Right cardiac atrium (tissue), 5 donors: ENCODE measurements around the gene PNCK. TPM values are rescaled to one million over a fixed set of nuclear protein-coding genes. Genes with fewer than 3 reads are reported as not detected.
A peak's percentile ranks its signal among the peaks of the same experiment; 100 is the strongest.

Source experiments
- ATAC-seq, 2 donors: fragments of 200-7000 bp; cut with Tn5 transposase; one replicate each; pipeline versions ENCODE4 v1.8.0 to v1.9.1; 2020; ENCODE audit warnings: moderate library complexity in 2 of 2, mild to moderate bottlenecking in 1 of 2
- DNase-seq, 3 donors: peaks; one replicate each; pipeline ENCODE4 v3.0.0-alpha.2; 2020
- H3K27ac ChIP-seq: one replicate; pipeline ENCODE4 v1.5.1; 2013; ENCODE audit warnings: mild to moderate bottlenecking, low read length, control low read depth, moderate library complexity
- H3K27me3 ChIP-seq: one replicate; pipeline ENCODE4 v1.6.1; 2013; ENCODE audit not compliant: control insufficient read depth, insufficient read depth
- H3K4me1 ChIP-seq: one replicate; pipeline ENCODE4 v1.6.1; 2013; ENCODE audit warnings: low read length; ENCODE audit not compliant: control insufficient read depth, insufficient read depth
- H3K4me3 ChIP-seq: one replicate; pipeline ENCODE4 v1.5.1; 2013; ENCODE audit warnings: low read length, control low read depth
- H3K9me3 ChIP-seq: one replicate; pipeline ENCODE4 v1.6.1; 2013; ENCODE audit warnings: low read length; ENCODE audit not compliant: control insufficient read depth
- WGBS: extraction: QIAGEN DNeasy Blood & Tissue Kit; methylation state at CpG from one replicate; pipeline ENCODE4 v1.1.7; 2013; 5-methylcytosine and 5-hydroxymethylcytosine counted together
- intact Hi-C, 4 donors: fragments of 100-400 bp; cut with DNase I; formaldehyde crosslinking; loops; one replicate each; pipeline versions ENCODE4 v1.11.0 to v1.14.0; 2022 to 2023
- polyA plus RNA-seq: library from polyadenylated mRNA; stranded (reverse); fragments of 200-250 nt; gene quantifications from one replicate; pipeline ENCODE4 v1.2.3, GENCODE V29; 2013
- total RNA-seq, 4 donors: library from RNA; stranded (reverse); fragmentation: NEBNext Ultra II Directional; extraction: Animal tissue kit (Norgen Biotek cat#: 25700); gene quantifications; one replicate each; pipeline ENCODE4 v1.2.1, GENCODE V29; 2021
- donor health status: healthy with polysubstance abuse.
- donor health status: DM: no; HTN: yes; CAD: no.
- donor health status: DM: no; HTN: no; CAD: no.
- donor health status: DM: no; HTN: yes; CAD: no; lungs with severe emphysema.
- donor health status: DM: yes; HTN: yes; CAD: no.

The PNCK gene
- total and polyA plus RNA-seq, 5 donors, result 7.8 to 12.4 (median 10.0) TPM

GRCh38 chrX:153650959-153651358 is 22.7 kb downstream of the PNCK start:
- no peaks in the 10 kb centered on the region for H3K4me1 ChIP-seq
- ATAC-seq (no peak), DNase-seq (peak in 1 of 3 donors; percentile 26)
- intact Hi-C loops, result no loop called here
- 92% methylated on average over 13 of the region's 13 CpGs for WGBS
- H3K27ac ChIP-seq, result no peak overlapping the region
- no peaks in the 10 kb centered on the region for H3K9me3 ChIP-seq
- H3K27me3 ChIP-seq, result no peaks in the 10 kb centered on the region
- no peak overlapping the region for H3K4me3 ChIP-seq

- H3K27me3 ChIP-seq, result no peaks in the 10 kb centered on the region
Measured at GRCh38 chrX:153649915-153650782, 23.5 kb downstream of the PNCK start.

GRCh38 chrX:153649178-153649914 is 24.3 kb downstream of the PNCK start:
- DNase-seq, result peak in 1 of 3 donors; percentile 62
- H3K4me1 ChIP-seq, result no peaks in the 10 kb centered on the region
- H3K4me3 ChIP-seq, result no peak overlapping the region
- H3K9me3 ChIP-seq, result no peaks in the 10 kb centered on the region
- ATAC-seq, result peak; percentile 40 to 64
- no peak overlapping the region for H3K27ac ChIP-seq
- intact Hi-C loops, result loop anchor here in 1 of 4 donors (10.0 kb wide), 1 partner anchor 95 kb away; no protein-coding TSS in a partner anchor
- no peaks in the 10 kb centered on the region for H3K27me3 ChIP-seq
- 85% methylated on average over 26 of the region's 26 CpGs for WGBS

More at GRCh38 chrX:153649915-153650782, 23.5 kb downstream of the PNCK start:
- Histone ChIP-seq H3K27ac (no peak overlapping the region), H3K4me1 (no peaks in the 10 kb centered on the region), H3K9me3 (no peaks in the 10 kb centered on the region), H3K4me3 (no peak overlapping the region)
- intact Hi-C loops, result loop anchor here in 1 of 4 donors (10.0 kb wide), 1 partner anchor 95 kb away; no protein-coding TSS in a partner anchor
- WGBS, result 75% methylated on average over 41 of the region's 41 CpGs
- DNase-seq, result peak in 1 of 3 donors; percentile 62
- no peak for ATAC-seq

DNA sequence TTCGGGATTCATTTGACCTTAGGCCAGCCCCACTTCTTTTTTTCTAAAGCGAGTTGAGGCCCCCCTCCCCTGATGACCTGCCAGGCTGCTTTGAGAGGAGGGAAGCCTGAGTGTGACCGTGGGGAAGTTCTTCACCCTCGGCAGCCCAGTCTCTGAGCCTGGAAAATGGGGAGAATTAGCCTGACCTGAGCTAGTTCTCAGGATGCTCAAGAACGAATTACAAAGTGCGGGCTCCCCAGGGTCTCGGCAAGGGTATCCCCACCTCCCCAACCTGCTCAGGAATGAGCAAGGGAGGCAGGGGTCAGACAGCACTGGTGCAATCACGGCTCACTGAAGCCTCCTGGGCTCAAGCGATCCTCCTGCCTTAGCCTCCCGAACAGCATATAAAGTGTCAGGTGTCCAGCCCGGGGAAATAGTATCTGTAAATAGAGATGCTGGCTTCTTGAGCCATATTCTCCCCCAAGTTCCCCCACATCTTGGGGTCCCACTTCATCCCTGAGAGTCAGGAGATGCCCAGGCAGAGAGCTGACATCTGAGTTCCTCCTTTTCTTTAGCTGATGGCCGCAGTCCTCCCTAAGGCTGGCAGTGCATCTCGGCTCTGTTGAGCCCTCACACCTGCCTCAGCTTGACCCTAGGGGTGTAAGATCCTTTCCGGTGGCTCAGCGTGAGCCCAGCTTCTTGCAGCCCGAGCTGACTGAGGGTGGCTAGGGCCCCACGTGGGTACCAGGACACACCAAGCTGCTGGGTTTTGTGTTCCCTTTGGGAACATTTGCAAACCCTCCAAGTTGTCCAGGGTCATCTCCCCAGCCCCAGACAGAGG is 25.0 kb downstream of the PNCK start:
- no peaks in the 10 kb centered on the region for H3K4me1 ChIP-seq
- no peak overlapping the region for H3K27ac ChIP-seq
- no peaks in the 10 kb centered on the region for H3K27me3 ChIP-seq
- ATAC-seq (no peak), DNase-seq (peak in 1 of 3 donors; percentile 29)
- H3K9me3 ChIP-seq, result no peaks in the 10 kb centered on the region
- 72% methylated on average over 17 of the region's 17 CpGs for WGBS
- H3K4me3 ChIP-seq, result no peak overlapping the region
- intact Hi-C loops, result loop anchor here in 1 of 4 donors (10.0 kb wide), 1 partner anchor 94 kb away; no protein-coding TSS in a partner anchor

DNA sequence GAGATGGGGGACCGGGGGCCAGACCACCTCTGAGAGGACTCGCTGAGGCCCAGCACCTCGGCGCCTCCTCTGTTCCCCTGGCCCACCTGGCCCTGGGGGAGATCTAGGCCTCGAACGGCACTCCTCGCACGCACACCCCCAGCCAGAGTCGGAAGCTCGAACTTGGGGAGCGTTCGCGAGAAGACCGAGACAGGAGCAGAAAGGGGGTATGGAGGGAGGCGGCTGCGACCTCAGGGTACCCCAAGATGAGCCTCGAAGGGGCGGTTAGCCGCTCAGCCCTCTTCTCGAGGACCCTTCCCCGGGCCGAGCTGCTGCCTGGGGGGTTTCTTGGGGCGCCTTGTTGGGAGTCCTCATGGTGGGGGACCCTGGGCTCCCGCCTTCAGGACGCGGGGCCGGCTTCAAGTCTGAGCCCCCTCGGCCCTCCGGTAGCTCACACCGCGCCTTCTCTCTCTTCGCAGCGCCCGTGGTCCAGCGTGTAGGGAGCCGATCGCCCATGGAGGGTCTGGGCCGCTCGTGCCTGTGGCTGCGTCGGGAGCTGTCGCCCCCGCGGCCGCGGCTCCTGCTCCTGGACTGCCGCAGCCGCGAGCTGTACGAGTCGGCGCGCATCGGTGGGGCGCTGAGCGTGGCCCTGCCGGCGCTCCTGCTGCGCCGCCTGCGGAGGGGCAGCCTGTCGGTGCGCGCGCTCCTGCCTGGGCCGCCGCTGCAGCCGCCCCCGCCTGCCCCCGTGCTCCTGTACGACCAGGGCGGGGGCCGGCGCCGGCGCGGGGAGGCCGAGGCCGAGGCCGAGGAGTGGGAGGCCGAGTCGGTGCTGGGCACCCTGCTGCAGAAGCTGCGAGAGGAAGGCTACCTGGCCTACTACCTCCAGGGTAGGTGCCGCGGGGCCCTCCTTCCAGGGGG is 25.9 kb downstream of the PNCK start:
- ATAC-seq, result no peak
- intact Hi-C loops, result loop anchor here in 1 of 4 donors (10.0 kb wide), 1 partner anchor 93 kb away; no protein-coding TSS in a partner anchor
- 6% methylated on average over 85 of the region's 85 CpGs for WGBS
- Histone ChIP-seq H3K9me3 (no peaks in the 10 kb centered on the region), H3K4me1 (no peaks in the 10 kb centered on the region), H3K27me3 (no peaks in the 10 kb centered on the region), H3K27ac (no peak overlapping the region), H3K4me3 (peak overlapping the region; percentile 27)
- DNase-seq, result peak in 1 of 3 donors; percentile 63

GRCh38 chrX:153646620-153647373 is 26.8 kb downstream of the PNCK start, which contains the start of gene DUSP9:
TSS of gene DUSP9 (plus strand) at chrX:153647203. CDS start at chrX:153647954, 751 bp downstream.
- intact Hi-C loops, result loop anchor here in 1 of 4 donors (10.0 kb wide), 1 partner anchor 92 kb away; no protein-coding TSS in a partner anchor
- WGBS, result 4% methylated on average over 53 of the region's 53 CpGs
- H3K9me3 ChIP-seq, result no peaks in the 10 kb centered on the region
- H3K27ac ChIP-seq, result no peak within 1 kb of the TSS
- peak within 1 kb of the TSS; percentile 27 for H3K4me3 ChIP-seq
- ATAC-seq (peak; percentile 39 to 50), DNase-seq (peak in 1 of 3 donors; percentile 68)
- H3K27me3 ChIP-seq, result no peaks in the 10 kb centered on the region
- no peaks in the 10 kb centered on the region for H3K4me1 ChIP-seq

- H3K27me3 ChIP-seq, result no peaks in the 10 kb centered on the region
- no peak overlapping the region for H3K27ac ChIP-seq
- ATAC-seq (no peak), DNase-seq (peak in 1 of 3 donors; percentile 12)
- H3K9me3 ChIP-seq, result no peaks in the 10 kb centered on the region
- intact Hi-C loops, result loop anchor here in 1 of 4 donors (10.0 kb wide), 1 partner anchor 91 kb away; no protein-coding TSS in a partner anchor
- WGBS, result 58% methylated on average over 10 of the region's 10 CpGs
- H3K4me3 ChIP-seq, result no peak overlapping the region
- no peaks in the 10 kb centered on the region for H3K4me1 ChIP-seq
Measured at GRCh38 chrX:153645921-153646488, 27.6 kb downstream of the PNCK start.

DNA sequence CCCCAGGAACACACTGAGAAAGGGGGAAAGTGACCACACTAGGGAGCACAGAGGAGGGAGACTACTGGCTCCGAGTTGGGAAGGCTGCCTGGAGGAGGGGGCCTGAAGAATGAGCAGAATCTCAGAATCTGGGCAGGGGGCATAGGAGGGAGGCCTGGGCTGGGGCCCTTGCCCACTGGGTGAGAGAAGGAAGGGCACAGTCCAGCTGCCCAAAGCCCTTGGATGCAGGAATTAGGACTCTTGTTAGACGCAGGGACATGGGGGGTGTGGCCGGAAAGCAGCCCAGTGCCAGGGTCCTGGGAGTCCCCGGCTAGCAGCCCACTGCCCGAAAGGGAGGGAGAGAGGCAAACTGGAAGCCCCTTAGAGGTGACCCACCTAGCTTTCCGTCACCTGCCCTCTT is 28.5 kb downstream of the PNCK start:
- H3K27ac ChIP-seq, result no peak overlapping the region
- intact Hi-C loops, result loop anchor here in 1 of 4 donors (10.0 kb wide), 1 partner anchor 90 kb away; no protein-coding TSS in a partner anchor
- no peaks in the 10 kb centered on the region for H3K9me3 ChIP-seq
- no peak overlapping the region for H3K4me3 ChIP-seq
- H3K4me1 ChIP-seq, result no peaks in the 10 kb centered on the region
- WGBS, result 51% methylated on average over 6 of the region's 6 CpGs
- H3K27me3 ChIP-seq, result no peaks in the 10 kb centered on the region
- DNase-seq (no peak), ATAC-seq (no peak)
